ENCODE measurements around the gene LTBR.

DNA sequence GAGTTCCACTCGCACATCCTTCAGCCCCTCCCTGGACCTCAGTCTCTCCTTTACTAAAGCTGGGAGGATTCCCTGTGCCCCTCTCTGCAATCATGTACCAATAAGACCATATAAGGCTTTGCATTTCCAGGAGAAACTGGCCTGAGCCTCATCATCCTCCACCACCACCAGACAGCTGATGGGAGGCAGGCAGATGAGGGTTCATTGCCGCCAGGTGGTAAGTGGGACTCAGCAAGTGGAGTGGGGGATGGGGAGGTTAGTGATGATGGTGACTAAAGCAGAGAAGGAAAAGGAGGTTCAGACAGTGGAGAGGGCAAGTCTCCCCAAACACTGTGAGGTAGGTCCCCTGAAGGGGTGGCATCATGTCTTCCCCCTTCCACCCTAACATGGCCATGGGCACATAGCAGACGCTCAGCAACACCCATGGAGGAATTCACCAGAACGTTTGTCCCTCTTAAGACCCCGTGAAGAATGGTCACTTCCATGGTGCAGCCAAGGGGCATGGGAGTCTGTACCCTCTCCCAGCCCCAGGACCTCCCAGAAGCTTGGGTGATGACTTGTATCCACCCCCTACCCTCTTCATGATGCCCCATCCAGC, 37.6 kb upstream of the LTBR start:
- TF ChIP-seq MXI1 (IDR thresholded peaks at IDR 0.05; ENCODE audit: borderline replicate concordance, low read depth, low read length) (no peak), RFX5 (IDR thresholded peaks at IDR 0.05; ENCODE audit: low read depth, low read length) (no peak), POLR2A (IDR thresholded peaks at IDR 0.05; ENCODE audit: low read depth, low read length) (no peak), CTCF (conservative IDR thresholded peaks at IDR 0.05; ENCODE audit: low read depth, low read length) (no peak), MAFK (IDR thresholded peaks at IDR 0.05; ENCODE audit: low read depth, low read length) (no peak), CEBPB (IDR thresholded peaks at IDR 0.05; ENCODE audit: low read depth, low read length) (no peak), RAD21 (IDR thresholded peaks at IDR 0.05; ENCODE audit: low read length) (no peak), SMC3 (IDR thresholded peaks at IDR 0.05; ENCODE audit: low read depth, low read length) (no peak), NFE2L2 (IDR thresholded peaks at IDR 0.05; ENCODE audit: low read depth, low read length) (no peak)
- TF ChIP-seq, protein P1, sequence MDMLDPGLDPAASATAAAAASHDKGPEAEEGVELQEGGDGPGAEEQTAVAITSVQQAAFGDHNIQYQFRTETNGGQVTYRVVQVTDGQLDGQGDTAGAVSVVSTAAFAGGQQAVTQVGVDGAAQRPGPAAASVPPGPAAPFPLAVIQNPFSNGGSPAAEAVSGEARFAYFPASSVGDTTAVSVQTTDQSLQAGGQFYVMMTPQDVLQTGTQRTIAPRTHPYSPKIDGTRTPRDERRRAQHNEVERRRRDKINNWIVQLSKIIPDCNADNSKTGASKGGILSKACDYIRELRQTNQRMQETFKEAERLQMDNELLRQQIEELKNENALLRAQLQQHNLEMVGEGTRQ (IDR thresholded peaks at IDR 0.05; ENCODE audit: low read depth, low read length): no peak
